ENCODE results near the gene SIL1. TPM values are rescaled to one million over a fixed set of nuclear protein-coding genes. Genes with fewer than 3 reads are reported as not detected.
A peak's percentile ranks its signal among the peaks of the same experiment; 100 is the strongest.

The SIL1 gene
- total and polyA plus RNA-seq, 2 donors (not counting 3 experiments of a cell fraction or from before 2014, with no cell fraction given) = 47.6 to 67.2 TPM

DNA sequence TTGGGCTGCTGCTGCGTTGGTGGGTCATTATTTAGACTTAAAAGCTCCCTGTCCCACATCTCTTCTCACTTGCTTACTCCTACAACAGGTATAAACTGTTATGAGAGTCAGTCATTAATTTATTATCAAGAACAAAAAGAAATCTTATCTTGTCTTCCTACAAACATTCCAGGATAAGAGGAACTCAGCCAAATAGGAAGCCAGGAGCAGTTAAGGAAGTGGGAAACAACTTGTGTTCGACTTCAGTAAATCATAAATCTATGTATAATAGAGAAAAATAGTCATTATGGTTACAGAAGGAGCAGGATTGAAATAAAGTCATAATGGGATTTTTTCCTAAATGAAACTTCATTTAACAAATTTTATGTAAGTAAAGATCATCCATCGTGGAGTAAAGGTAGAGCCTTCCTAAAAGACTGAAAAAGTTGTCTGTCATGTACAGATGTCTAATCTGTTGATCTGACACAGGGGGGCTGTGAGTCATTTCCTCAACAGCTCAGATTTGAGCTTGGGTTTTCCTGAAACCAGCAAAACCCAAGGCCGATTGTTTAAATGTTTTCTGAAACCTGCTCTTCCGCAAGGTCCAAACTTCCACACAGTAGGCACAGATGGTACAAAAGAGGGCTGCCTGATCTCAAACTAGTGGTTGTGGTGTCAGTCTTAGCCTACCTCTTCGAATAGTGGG is 297.7 kb downstream of the SIL1 start:
- peaks cover 6 to 9% of the 10 kb centered on the region in 2 experiments for H3K36me3 ChIP-seq (ENCODE audit: control insufficient read depth in 2 of 2, extremely low read depth in 1 of 2, insufficient read depth in 2 of 2, low read length in 2 of 2)
- BruUV-seq (replicated peaks) = TSS peak; percentile 37
- no peaks in the 10 kb centered on the region for H3K9me3 ChIP-seq (replicated peaks; ENCODE audit: control insufficient read depth, insufficient read depth, low read length)
- TF ChIP-seq JUN (IDR thresholded peaks at IDR 0.05; ENCODE audit: borderline replicate concordance, insufficient read depth, insufficient read length, low read depth) (peak; percentile 93), EZH2 (IDR thresholded peaks at IDR 0.05; ENCODE audit: borderline replicate concordance, low read depth, low read length, severe bottlenecking) (no peak), POLR2AphosphoS5 (IDR thresholded peaks at IDR 0.05; ENCODE audit: insufficient read depth, low read depth, low read length) (peak; percentile 77), FOS (IDR thresholded peaks at IDR 0.05; ENCODE audit: borderline replicate concordance, insufficient read depth, low read length) (peak; percentile 92), GATA2 (IDR thresholded peaks at IDR 0.05; ENCODE audit: insufficient read depth, insufficient read length, low read depth, low read length) (peak; percentile 100)
- TF ChIP-seq, protein P1, sequence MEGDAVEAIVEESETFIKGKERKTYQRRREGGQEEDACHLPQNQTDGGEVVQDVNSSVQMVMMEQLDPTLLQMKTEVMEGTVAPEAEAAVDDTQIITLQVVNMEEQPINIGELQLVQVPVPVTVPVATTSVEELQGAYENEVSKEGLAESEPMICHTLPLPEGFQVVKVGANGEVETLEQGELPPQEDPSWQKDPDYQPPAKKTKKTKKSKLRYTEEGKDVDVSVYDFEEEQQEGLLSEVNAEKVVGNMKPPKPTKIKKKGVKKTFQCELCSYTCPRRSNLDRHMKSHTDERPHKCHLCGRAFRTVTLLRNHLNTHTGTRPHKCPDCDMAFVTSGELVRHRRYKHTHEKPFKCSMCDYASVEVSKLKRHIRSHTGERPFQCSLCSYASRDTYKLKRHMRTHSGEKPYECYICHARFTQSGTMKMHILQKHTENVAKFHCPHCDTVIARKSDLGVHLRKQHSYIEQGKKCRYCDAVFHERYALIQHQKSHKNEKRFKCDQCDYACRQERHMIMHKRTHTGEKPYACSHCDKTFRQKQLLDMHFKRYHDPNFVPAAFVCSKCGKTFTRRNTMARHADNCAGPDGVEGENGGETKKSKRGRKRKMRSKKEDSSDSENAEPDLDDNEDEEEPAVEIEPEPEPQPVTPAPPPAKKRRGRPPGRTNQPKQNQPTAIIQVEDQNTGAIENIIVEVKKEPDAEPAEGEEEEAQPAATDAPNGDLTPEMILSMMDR (IDR thresholded peaks at IDR 0.05; ENCODE audit: extremely low read depth in 1 of 2, insufficient read depth in 1 of 2, low read depth in 1 of 2, low read length in 2 of 2) = no peak
- H2AFZ ChIP-seq (ENCODE audit: low read depth, low read length) = no peak overlapping the region
- peaks cover 5% of the 10 kb centered on the region for H3K79me2 ChIP-seq (ENCODE audit: control insufficient read depth, insufficient read depth, low read length)
- H3K4me1 ChIP-seq (ENCODE audit: control insufficient read depth, extremely low read depth, insufficient read depth, low read length) = peaks cover 50% of the 10 kb centered on the region
- peak overlapping the region in 1 of 3 experiments; percentile 14 for H3K4me3 ChIP-seq (replicated peaks in 1 of 3; ENCODE audit: insufficient read depth in 1 of 3, low read depth in 1 of 3, low read length in 3 of 3)
- peak; percentile 91 for FAIRE-seq
- dilution Hi-C loops (cut with MboI; ENCODE audit: extremely low pct_ligation_motif_present, low sequenced_read_pairs) (no loop called here), intact Hi-C loops (cut with micrococcal nuclease) (loop anchor here (1.0 to 5.0 kb wide), 3 partner anchors 58 to 138 kb away; no protein-coding TSS in a partner anchor)
- H3K27me3 ChIP-seq (ENCODE audit: control insufficient read depth in 2 of 2, insufficient read depth in 2 of 2, low read length in 2 of 2) = no peaks in the 10 kb centered on the region
- ChIA-PET CTCF (interaction anchor here (0.7 to 1.7 kb wide), 7 partner anchors 10 to 264 kb away, joined by 3 to 4 read pairs (median 3); no protein-coding TSS in a partner anchor), POLR2A (interaction anchor here (0.5 kb wide), 1 partner anchor 22 kb away, joined by 3 read pairs; no protein-coding TSS in a partner anchor)
- H3K9ac ChIP-seq (replicated peaks; ENCODE audit: extremely low read depth, insufficient read depth, low read length) = peak overlapping the region; percentile 46
- peak; percentile 89 for DNase-seq (ENCODE audit: low read depth, low spot score)
- peak overlapping the region; percentile 79 for H3K27ac ChIP-seq (ENCODE audit: insufficient read depth, low read depth, low read length)
- peak overlapping the region; percentile 73 for H3K4me2 ChIP-seq (ENCODE audit: insufficient read depth, low read length)
- no peaks in the 10 kb centered on the region for H3K9me1 ChIP-seq (replicated peaks; ENCODE audit: control insufficient read depth, extremely low read depth, insufficient read depth, low read length)
- H4K20me1 ChIP-seq (replicated peaks; ENCODE audit: control insufficient read depth, extremely low read depth, insufficient read depth, low read length) = peaks cover 4% of the 10 kb centered on the region
